Measurements from ENCODE around the gene VTN. TPM values are rescaled to one million over a fixed set of nuclear protein-coding genes. Genes with fewer than 3 reads are reported as not detected.

The VTN gene
- total RNA-seq, 1 donor from 2014 or later: 0.18 TPM

DNA sequence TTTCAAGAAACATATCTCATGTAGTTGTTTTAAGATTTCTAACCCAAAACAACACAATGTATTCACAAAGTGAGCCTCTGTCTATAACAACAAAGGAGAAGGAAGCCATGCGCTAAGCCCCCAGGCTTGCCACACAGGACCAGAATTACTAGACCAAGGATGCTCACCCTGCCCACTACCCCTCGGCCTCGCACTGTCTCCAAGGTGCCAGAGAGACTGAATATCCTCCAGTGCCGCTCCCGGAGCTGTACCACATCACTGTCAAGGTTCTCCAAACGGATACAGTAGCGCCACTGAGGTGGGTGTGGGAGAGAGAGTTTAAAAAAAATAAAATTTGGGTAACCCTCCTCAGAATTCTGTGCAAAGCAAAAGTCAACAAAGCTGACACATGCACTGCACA, 19.8 kb downstream of the VTN start:
- DNase-seq (no peak), ATAC-seq (ENCODE audit: low read depth) (no peak)
- TF ChIP-seq, protein P1, sequence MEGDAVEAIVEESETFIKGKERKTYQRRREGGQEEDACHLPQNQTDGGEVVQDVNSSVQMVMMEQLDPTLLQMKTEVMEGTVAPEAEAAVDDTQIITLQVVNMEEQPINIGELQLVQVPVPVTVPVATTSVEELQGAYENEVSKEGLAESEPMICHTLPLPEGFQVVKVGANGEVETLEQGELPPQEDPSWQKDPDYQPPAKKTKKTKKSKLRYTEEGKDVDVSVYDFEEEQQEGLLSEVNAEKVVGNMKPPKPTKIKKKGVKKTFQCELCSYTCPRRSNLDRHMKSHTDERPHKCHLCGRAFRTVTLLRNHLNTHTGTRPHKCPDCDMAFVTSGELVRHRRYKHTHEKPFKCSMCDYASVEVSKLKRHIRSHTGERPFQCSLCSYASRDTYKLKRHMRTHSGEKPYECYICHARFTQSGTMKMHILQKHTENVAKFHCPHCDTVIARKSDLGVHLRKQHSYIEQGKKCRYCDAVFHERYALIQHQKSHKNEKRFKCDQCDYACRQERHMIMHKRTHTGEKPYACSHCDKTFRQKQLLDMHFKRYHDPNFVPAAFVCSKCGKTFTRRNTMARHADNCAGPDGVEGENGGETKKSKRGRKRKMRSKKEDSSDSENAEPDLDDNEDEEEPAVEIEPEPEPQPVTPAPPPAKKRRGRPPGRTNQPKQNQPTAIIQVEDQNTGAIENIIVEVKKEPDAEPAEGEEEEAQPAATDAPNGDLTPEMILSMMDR (IDR thresholded peaks at IDR 0.05): no peak
- ChIA-PET POLR2A (no interaction called here), CTCF (no interaction called here)
- H3K9me3 Mint-ChIP-seq: no peaks in the 10 kb centered on the region
- H3K4me3 Mint-ChIP-seq: no peak overlapping the region
- H3K36me3 Mint-ChIP-seq (ENCODE audit: low read depth): peaks cover 88% of the 10 kb centered on the region
- H3K27me3 Mint-ChIP-seq: no peaks in the 10 kb centered on the region
- peaks cover 2% of the 10 kb centered on the region for H3K4me1 Mint-ChIP-seq
- H3K27ac Mint-ChIP-seq: no peak overlapping the region
- intact Hi-C loops (cut with micrococcal nuclease): no loop called here

DNA sequence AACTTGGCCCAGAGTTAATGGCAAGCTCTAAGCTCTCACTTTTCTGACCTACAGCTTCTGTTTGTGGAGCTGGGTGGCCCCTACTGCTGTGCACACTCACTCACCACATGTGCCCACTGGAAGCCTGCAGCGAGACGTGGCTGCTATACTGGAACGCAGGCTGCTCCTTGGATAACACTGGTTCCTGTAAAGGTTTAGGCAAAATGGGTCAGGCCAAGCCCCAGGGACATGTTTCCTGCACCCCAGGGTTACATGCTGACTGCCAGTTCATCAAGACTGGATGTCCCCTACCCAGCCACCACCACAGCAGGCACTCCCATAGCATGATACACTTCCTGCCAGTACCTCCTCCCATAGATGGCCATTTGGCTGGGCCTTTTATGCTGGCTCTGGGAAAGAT, 21.1 kb downstream of the VTN start:
- peaks cover 86% of the 10 kb centered on the region for H3K36me3 Mint-ChIP-seq (ENCODE audit: low read depth)
- H3K4me3 Mint-ChIP-seq: no peak overlapping the region
- H3K4me1 Mint-ChIP-seq: no peaks in the 10 kb centered on the region
- TF ChIP-seq, protein P1 (IDR thresholded peaks at IDR 0.05): no peak
- H3K27ac Mint-ChIP-seq: no peak overlapping the region
- no peaks in the 10 kb centered on the region for H3K27me3 Mint-ChIP-seq
- intact Hi-C loops (cut with micrococcal nuclease): no loop called here
- no peak for DNase-seq
- no peak for ATAC-seq (ENCODE audit: low read depth)
- ChIA-PET POLR2A (interaction anchor here (1.3 kb wide), 1 partner anchor 8 kb away, joined by 4 read pairs; the partner anchor contains the start of gene POLDIP2), CTCF (no interaction called here)
- H3K9me3 Mint-ChIP-seq: no peaks in the 10 kb centered on the region

DNA sequence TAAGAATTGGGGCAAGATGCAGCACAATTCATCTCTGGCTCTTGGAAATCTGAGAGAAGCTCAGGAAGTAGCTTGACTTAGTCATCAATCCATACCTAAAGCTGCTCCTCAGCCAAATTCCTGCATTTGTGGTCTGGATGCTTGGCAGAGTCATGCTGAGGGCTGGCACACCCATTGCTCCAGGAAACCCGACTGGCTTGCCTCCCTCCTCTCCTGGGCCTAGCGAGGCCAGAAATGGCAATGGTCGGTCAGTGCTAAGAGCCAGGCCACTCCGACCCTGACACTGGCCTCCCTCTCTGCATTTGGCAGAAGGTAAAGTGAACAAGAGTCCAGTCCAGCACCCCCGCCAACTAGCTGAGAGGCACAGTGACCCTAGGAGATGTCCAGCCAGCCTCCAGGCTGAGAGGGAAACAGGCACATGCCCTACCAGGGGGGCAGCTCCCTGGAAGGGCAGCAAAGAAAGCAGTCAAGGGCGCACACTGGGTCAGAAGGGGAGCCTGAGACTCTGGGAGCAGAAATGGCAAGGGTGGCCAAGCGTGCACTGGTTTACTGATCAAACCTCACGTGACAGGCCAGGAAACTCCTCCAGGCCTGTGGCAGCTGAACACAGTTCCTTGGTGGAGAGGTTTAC, 22.7 kb downstream of the VTN start:
- ChIA-PET POLR2A (no interaction called here), CTCF (interaction anchor here (0.7 kb wide), 1 partner anchor 69 kb away, joined by 3 read pairs; no protein-coding TSS in a partner anchor)
- intact Hi-C loops (cut with micrococcal nuclease): no loop called here
- Mint-ChIP-seq H3K4me3 (no peak overlapping the region), H3K36me3 (ENCODE audit: low read depth) (peaks cover 84% of the 10 kb centered on the region), H3K27me3 (no peaks in the 10 kb centered on the region), H3K27ac (no peak overlapping the region), H3K9me3 (no peaks in the 10 kb centered on the region), H3K4me1 (no peaks in the 10 kb centered on the region)
- no peak for ATAC-seq (ENCODE audit: low read depth)
- no peak for DNase-seq
- TF ChIP-seq, protein P1 (IDR thresholded peaks at IDR 0.05): no peak

DNA sequence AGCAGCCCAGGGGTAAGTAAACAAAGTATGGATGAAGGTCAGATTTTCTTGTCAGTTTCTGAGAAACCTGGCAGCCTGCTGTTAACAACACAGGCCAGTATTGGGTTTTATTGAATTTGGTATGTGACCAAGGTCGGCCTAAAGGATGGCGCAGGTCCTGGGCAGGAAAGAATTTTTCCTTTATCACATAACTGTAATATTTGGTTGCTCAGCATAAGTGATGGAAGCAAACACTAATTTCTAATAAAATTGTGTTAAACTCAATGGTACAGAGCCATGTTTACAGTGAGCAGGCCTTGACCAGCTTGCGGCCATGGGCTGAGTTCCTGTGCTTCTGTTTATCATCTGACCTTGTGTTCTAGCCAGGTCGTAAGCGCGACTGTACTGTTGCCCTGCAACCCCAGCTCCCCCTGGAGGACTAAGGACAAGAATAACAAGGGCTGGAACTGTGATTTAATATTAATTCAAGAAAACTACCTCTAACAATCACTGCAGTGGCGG, 23.3 kb downstream of the VTN start:
- ATAC-seq (ENCODE audit: low read depth) (no peak), DNase-seq (no peak)
- TF ChIP-seq, protein P1 (IDR thresholded peaks at IDR 0.05): no peak
- H3K4me3 Mint-ChIP-seq: no peak overlapping the region
- intact Hi-C loops (cut with micrococcal nuclease): no loop called here
- H3K27ac Mint-ChIP-seq: no peak overlapping the region
- no peaks in the 10 kb centered on the region for H3K9me3 Mint-ChIP-seq
- H3K36me3 Mint-ChIP-seq (ENCODE audit: low read depth): peaks cover 86% of the 10 kb centered on the region
- CTCF ChIA-PET: no interaction called here
- POLR2A ChIA-PET: interaction anchor here (1.1 kb wide), 1 partner anchor 12 kb away, joined by 4 read pairs; no protein-coding TSS in a partner anchor
- no peaks in the 10 kb centered on the region for H3K27me3 Mint-ChIP-seq
- no peaks in the 10 kb centered on the region for H3K4me1 Mint-ChIP-seq

DNA sequence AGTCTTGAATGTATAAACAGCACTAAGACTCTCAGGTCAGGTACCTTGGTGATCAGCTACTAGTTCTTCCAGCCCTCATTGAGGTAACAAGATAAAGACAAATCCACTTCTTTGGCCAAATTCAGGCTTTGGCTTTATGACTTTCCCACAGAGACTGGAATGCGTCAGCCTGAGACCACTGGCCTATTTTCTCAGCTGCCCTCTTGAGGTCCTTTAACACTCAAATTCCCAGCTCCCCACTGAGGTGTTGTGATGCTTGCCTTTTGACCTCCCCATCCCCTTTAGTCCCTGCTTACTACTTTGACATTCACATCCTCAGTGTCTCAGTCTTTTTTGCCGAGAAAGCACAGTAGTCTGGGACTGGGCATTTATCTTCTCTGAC, 23.9 kb downstream of the VTN start:
- CTCF ChIA-PET: no interaction called here
- intact Hi-C loops (cut with micrococcal nuclease): no loop called here
- DNase-seq (no peak), ATAC-seq (ENCODE audit: low read depth) (no peak)
- Mint-ChIP-seq H3K36me3 (ENCODE audit: low read depth) (peaks cover 86% of the 10 kb centered on the region), H3K4me1 (no peaks in the 10 kb centered on the region), H3K4me3 (no peak overlapping the region), H3K27me3 (no peaks in the 10 kb centered on the region), H3K27ac (no peak overlapping the region), H3K9me3 (no peaks in the 10 kb centered on the region)
- TF ChIP-seq, protein P1 (IDR thresholded peaks at IDR 0.05): no peak
- POLR2A ChIA-PET: interaction anchor here (1.1 kb wide), 1 partner anchor 12 kb away, joined by 4 read pairs; no protein-coding TSS in a partner anchor

Data from activated B cell treated with CpG ODN at 0.5 μM for 24 hours (primary cell).